Heart left ventricle (tissue), 13 donors: ENCODE results near the gene CAD.

Experiments used
- CTCF ChIP-seq, 12 donors: fragments of 200-600 bp; sonication (generic) in 4 of 12; IDR thresholded peaks; one replicate each; pipeline versions ENCODE4 v1.5.0 to v1.8.0; 2018 to 2022; ENCODE audit warnings: antibody characterized with exemption in 12 of 12, mild to moderate bottlenecking in 5 of 12
- POLR2A ChIP-seq, 2 donors: fragments of 450-650 bp; IDR thresholded peaks; one replicate each; pipeline ENCODE4 v1.6.1; 2017; ENCODE audit warnings: antibody characterized with exemption in 2 of 2, mild to moderate bottlenecking in 2 of 2, moderate library complexity in 2 of 2
- donor health status: ischemic (EF 13 %, LVEDD 7.1; RV severe dilation, severe dysfunction).
- donor health status: DM: no; HTN: yes; CAD: no.
- donor health status: DM: no; HTN: no; CAD: no.
- donor health status: ischemic (EF 25% LVEDD 6.9; RV normal size, moderate dysfunction).
- donor health status: ischemic (EF 25% LVEDD 5.7; RV mildly dilated, moderate dysfunction).
- donor health status: ischemic (EF 35%, LVEDD 5.7; RV mildly dilated, moderate dysfunction).
- donor health status: nonischemic (EF 11% LVEDD 7.7; RV severe dilation, severe dysfunction).
- donor health status: DM: yes; HTN: yes; CAD: no.
- donor health status: PGD.
- donor health status: ischemic (EF 29% LVEDD 5.4; RV normal size, mild dysfunction).
- donor health status: nonischemic (EF 23%, LVEDD 6.1; RV moderate dilation, normal function).

GRCh38 chr2:27241761-27242613 lies 24.8 kb downstream of the CAD start:
- no peak for TF ChIP-seq CTCF (IDR thresholded peaks at IDR 0.05)
- TF ChIP-seq POLR2A (IDR thresholded peaks at IDR 0.05) = no peak
